Heart left ventricle (tissue), 13 donors: ENCODE results near the gene PNPLA2.

Experiments used
- CTCF ChIP-seq, 12 donors: fragments of 200-600 bp; sonication (generic) in 4 of 12; IDR thresholded peaks; one replicate each; pipeline versions ENCODE4 v1.5.0 to v1.8.0; 2018 to 2022; ENCODE audit warnings: antibody characterized with exemption in 12 of 12, mild to moderate bottlenecking in 5 of 12
- POLR2A ChIP-seq, 2 donors: fragments of 450-650 bp; IDR thresholded peaks; one replicate each; pipeline ENCODE4 v1.6.1; 2017; ENCODE audit warnings: antibody characterized with exemption in 2 of 2, mild to moderate bottlenecking in 2 of 2, moderate library complexity in 2 of 2
- donor health status: ischemic (EF 13 %, LVEDD 7.1; RV severe dilation, severe dysfunction).
- donor health status: DM: no; HTN: yes; CAD: no.
- donor health status: DM: no; HTN: no; CAD: no.
- donor health status: ischemic (EF 25% LVEDD 6.9; RV normal size, moderate dysfunction).
- donor health status: ischemic (EF 25% LVEDD 5.7; RV mildly dilated, moderate dysfunction).
- donor health status: ischemic (EF 35%, LVEDD 5.7; RV mildly dilated, moderate dysfunction).
- donor health status: nonischemic (EF 11% LVEDD 7.7; RV severe dilation, severe dysfunction).
- donor health status: DM: yes; HTN: yes; CAD: no.
- donor health status: PGD.
- donor health status: ischemic (EF 29% LVEDD 5.4; RV normal size, mild dysfunction).
- donor health status: nonischemic (EF 23%, LVEDD 6.1; RV moderate dilation, normal function).

GRCh38 chr11:773830-774229 is 44.9 kb upstream of the PNPLA2 start:
- TF ChIP-seq CTCF (IDR thresholded peaks at IDR 0.05) = no peak
- no peak for TF ChIP-seq POLR2A (IDR thresholded peaks at IDR 0.05)
